Transverse colon (tissue), 4 donors: ENCODE results near the gene MYO3A. TPM values are rescaled to one million over a fixed set of nuclear protein-coding genes. Genes with fewer than 3 reads are reported as not detected.

Source experiments
- DNase-seq: peaks from one replicate; pipeline ENCODE4 v3.0.0-alpha.2; 2019
- H3K27ac ChIP-seq, 4 donors: fragments of 200-600 bp; sonication (generic); 2 replicates each; pipeline ENCODE4 v1.5.1; 2016 to 2018; ENCODE audit warnings: inconsistent platforms in 4 of 4
- H3K27me3 ChIP-seq: fragments of 200-600 bp; sonication (generic); 2 replicates; pipeline ENCODE4 v1.5.1; 2017; ENCODE audit warnings: inconsistent platforms
- H3K36me3 ChIP-seq, 4 donors: fragments of 200-600 bp; sonication (generic); 2 replicates each; pipeline ENCODE4 v1.5.1; 2017 to 2019; ENCODE audit warnings: inconsistent platforms in 4 of 4
- H3K4me1 ChIP-seq, 4 donors: fragments of 200-600 bp; sonication (generic); 2 replicates each; pipeline ENCODE4 v1.5.1; 2017 to 2020; ENCODE audit warnings: inconsistent platforms in 4 of 4
- H3K4me3 ChIP-seq, 4 donors: fragments of 200-600 bp; sonication (generic); 1 replicate in 1 of 4; 2 replicates in 3 of 4; pipeline versions ENCODE4 v1.5.1 to v1.6.1; 2017 to 2019; ENCODE audit warnings: inconsistent platforms in 4 of 4
- H3K9me3 ChIP-seq, 2 donors: fragments of 200-600 bp; sonication (generic); 2 replicates each; pipeline ENCODE4 v1.5.1; 2017 to 2019; ENCODE audit warnings: inconsistent platforms in 2 of 2
- CTCF ChIP-seq, 5 experiments: fragments of 200-600 bp in 3 of 5; fragments of 450-650 bp in 2 of 5; sonication (generic) in 3 of 5; IDR thresholded peaks; 1 replicate in 2 of 5; 2 replicates in 3 of 5; pipeline ENCODE4 v1.5.1; 2016 to 2017; ENCODE audit warnings: antibody characterized with exemption in 5 of 5, inconsistent platforms in 3 of 5, mild to moderate bottlenecking in 2 of 5, moderate library complexity in 1 of 5
- EP300 ChIP-seq: sonication (generic); formaldehyde crosslinking; IDR thresholded peaks from one replicate; pipeline ENCODE4 v1.6.1; 2017; ENCODE audit warnings: antibody characterized with exemption, low read depth
- POLR2A ChIP-seq: fragments of 450-650 bp; IDR thresholded peaks from one replicate; pipeline ENCODE4 v1.6.1; 2016; ENCODE audit warnings: antibody characterized with exemption, mild to moderate bottlenecking, moderate library complexity
- POLR2AphosphoS5 ChIP-seq, 3 donors: sonication (generic); formaldehyde crosslinking; IDR thresholded peaks; one replicate each; pipeline ENCODE4 v1.6.1; 2016; ENCODE audit warnings: antibody characterized with exemption in 3 of 3
- WGBS, 2 donors: methylation state at CpG; one replicate each; pipeline ENCODE4 v1.1.5; 2018; ENCODE audit warnings: low coverage in 1 of 2; 5-methylcytosine and 5-hydroxymethylcytosine counted together
- in situ Hi-C, 4 donors: fragments of 200-750 bp; cut with MboI; loops; one replicate each; pipeline versions ENCODE4 v1.15.0 to v1.15.1; 2017; ENCODE audit warnings: low sequenced_read_pairs in 3 of 4, low pct_ligation_motif_present in 1 of 4, low pct_unique_long_range_greater_than_20kb in 1 of 4
- intact Hi-C: fragments of 100-400 bp; cut with DNase I; formaldehyde crosslinking; loops from one replicate; pipeline ENCODE4 v1.15.1; 2023; ENCODE audit warnings: low total_unique reads
- total RNA-seq, 4 donors: library from RNA; depleted of rRNA; stranded (reverse); fragments of >200 nt; gene quantifications; one replicate each; pipeline ENCODE4 v1.1.0, GENCODE V29; 2016

The MYO3A gene
- total RNA-seq, 4 donors from 2014 or later: 0.27 to 1.3 (median 1.2) TPM; not detected in 1

- WGBS, 2 donors: 83 to 85% methylated on average over 3 of the region's 3 CpGs
- Histone ChIP-seq H3K9me3 (no peaks in the 10 kb centered on the region), H3K36me3 (no peaks in the 10 kb centered on the region), H3K27me3 (no peaks in the 10 kb centered on the region), H3K27ac (no peak overlapping the region), H3K4me3 (no peak overlapping the region), H3K4me1 (no peaks in the 10 kb centered on the region)
- no peak for DNase-seq
- TF ChIP-seq POLR2AphosphoS5 (IDR thresholded peaks at IDR 0.05): no peak
- TF ChIP-seq EP300: no peak
- TF ChIP-seq POLR2A: no peak
- no peak for TF ChIP-seq CTCF (IDR thresholded peaks at IDR 0.05)
- intact Hi-C loops: no loop called here
- in situ Hi-C loops: no loop called here
Measured at GRCh38 chr10:25974897-25975459, 40.9 kb downstream of the MYO3A start.

- 27 to 50% methylated on average over 1 of the region's 1 CpG for WGBS, 2 donors
- Histone ChIP-seq H3K4me3 (no peak overlapping the region), H3K27me3 (no peaks in the 10 kb centered on the region), H3K9me3 (no peaks in the 10 kb centered on the region), H3K36me3 (no peaks in the 10 kb centered on the region), H3K27ac (no peak overlapping the region), H3K4me1 (no peaks in the 10 kb centered on the region)
- in situ Hi-C loops (no loop called here), intact Hi-C loops (no loop called here)
- DNase-seq: no peak
- TF ChIP-seq CTCF (IDR thresholded peaks at IDR 0.05) (no peak), EP300 (no peak), POLR2AphosphoS5 (IDR thresholded peaks at IDR 0.05) (no peak), POLR2A (no peak)
Measured at GRCh38 chr10:25978771-25979170, 44.7 kb downstream of the MYO3A start.

GRCh38 chr10:25982107-25982506 lies 48.1 kb downstream of the MYO3A start:
- TF ChIP-seq POLR2A (no peak), EP300 (no peak), CTCF (IDR thresholded peaks at IDR 0.05) (no peak), POLR2AphosphoS5 (IDR thresholded peaks at IDR 0.05) (no peak)
- H3K4me3 ChIP-seq: no peak overlapping the region
- 100% methylated on average over 1 of the region's 3 CpGs; no CpG with 5 or more reads in 1 of the 2 donors for WGBS, 2 donors
- H3K27ac ChIP-seq: no peak overlapping the region
- no peak for DNase-seq
- intact Hi-C loops (no loop called here), in situ Hi-C loops (no loop called here)
- no peaks in the 10 kb centered on the region for H3K9me3 ChIP-seq
- H3K4me1 ChIP-seq: no peaks in the 10 kb centered on the region
- H3K36me3 ChIP-seq: no peaks in the 10 kb centered on the region
- H3K27me3 ChIP-seq: no peaks in the 10 kb centered on the region

- DNase-seq: no peak
- Histone ChIP-seq H3K9me3 (no peaks in the 10 kb centered on the region), H3K27me3 (no peaks in the 10 kb centered on the region), H3K27ac (no peak overlapping the region), H3K4me1 (no peaks in the 10 kb centered on the region), H3K36me3 (no peaks in the 10 kb centered on the region), H3K4me3 (no peak overlapping the region)
- WGBS, 2 donors: 44 to 62% methylated on average over 2 of the region's 2 CpGs
- TF ChIP-seq POLR2A (no peak), CTCF (IDR thresholded peaks at IDR 0.05) (no peak), EP300 (no peak), POLR2AphosphoS5 (IDR thresholded peaks at IDR 0.05) (no peak)
- intact Hi-C loops (no loop called here), in situ Hi-C loops (no loop called here)
Measured at GRCh38 chr10:25988583-25988982, 54.6 kb downstream of the MYO3A start.
